Activated T-cell treated with anti-CD3 and anti-CD28 coated beads, Interleukin-2, amount 50 U/mL, for 1 hour (primary cell): ENCODE data around the gene UPK2.
A peak's percentile ranks its signal among the peaks of the same experiment; 100 is the strongest.

Experiments used
- DNase-seq: peaks from one replicate; pipeline ENCODE4 v3.0.0-alpha.2; 2020

Gene UPK2

GRCh38 chr11:118996926-118997626 lies 41.0 kb downstream of the UPK2 start:
- peak; percentile 40 for DNase-seq

GRCh38 chr11:118997627-118998387 lies 41.7 kb downstream of the UPK2 start, which contains the start of gene CENATAC:
Gene CENATAC (plus strand): TSS chr11:118998138. CDS start chr11:118998198, 60 bp downstream.
- peak; percentile 97 for DNase-seq

GRCh38 chr11:118998388-118998717 lies 42.3 kb downstream of the UPK2 start:
- DNase-seq: no peak

GRCh38 chr11:118998822-118999221 lies 42.7 kb downstream of the UPK2 start:
- no peak for DNase-seq

GRCh38 chr11:119000906-119001305 lies 44.8 kb downstream of the UPK2 start:
- DNase-seq: no peak

GRCh38 chr11:119006656-119007055 lies 50.6 kb downstream of the UPK2 start:
- DNase-seq: no peak
